Measurements from ENCODE around the gene CENPS. TPM values are rescaled to one million over a fixed set of nuclear protein-coding genes. Genes with fewer than 3 reads are reported as not detected.
"Not testable (repeated sequence)": the region's sequence is repeated elsewhere in the genome, so short reads cannot be mapped to it uniquely, and the experiment has no call there.

The CENPS gene
- total RNA-seq, 1 experiment from 2014 or later, result 13.4 TPM

- in situ Hi-C loops (cut with HindIII; ENCODE audit: low pct_unique_long_range_greater_than_20kb, low sequenced_read_pairs), result no loop called here
- DNase-seq (ENCODE audit: low read depth, low spot score), result no peak
Measured at GRCh38 chr1:10473145-10473765, 43.0 kb downstream of the CENPS start.

- DNase-seq (ENCODE audit: low read depth, low spot score); in situ Hi-C loops (cut with HindIII; ENCODE audit: low pct_unique_long_range_greater_than_20kb, low sequenced_read_pairs): not testable (repeated sequence)
Measured at GRCh38 chr1:10474309-10474612, 44.0 kb downstream of the CENPS start.

DNA sequence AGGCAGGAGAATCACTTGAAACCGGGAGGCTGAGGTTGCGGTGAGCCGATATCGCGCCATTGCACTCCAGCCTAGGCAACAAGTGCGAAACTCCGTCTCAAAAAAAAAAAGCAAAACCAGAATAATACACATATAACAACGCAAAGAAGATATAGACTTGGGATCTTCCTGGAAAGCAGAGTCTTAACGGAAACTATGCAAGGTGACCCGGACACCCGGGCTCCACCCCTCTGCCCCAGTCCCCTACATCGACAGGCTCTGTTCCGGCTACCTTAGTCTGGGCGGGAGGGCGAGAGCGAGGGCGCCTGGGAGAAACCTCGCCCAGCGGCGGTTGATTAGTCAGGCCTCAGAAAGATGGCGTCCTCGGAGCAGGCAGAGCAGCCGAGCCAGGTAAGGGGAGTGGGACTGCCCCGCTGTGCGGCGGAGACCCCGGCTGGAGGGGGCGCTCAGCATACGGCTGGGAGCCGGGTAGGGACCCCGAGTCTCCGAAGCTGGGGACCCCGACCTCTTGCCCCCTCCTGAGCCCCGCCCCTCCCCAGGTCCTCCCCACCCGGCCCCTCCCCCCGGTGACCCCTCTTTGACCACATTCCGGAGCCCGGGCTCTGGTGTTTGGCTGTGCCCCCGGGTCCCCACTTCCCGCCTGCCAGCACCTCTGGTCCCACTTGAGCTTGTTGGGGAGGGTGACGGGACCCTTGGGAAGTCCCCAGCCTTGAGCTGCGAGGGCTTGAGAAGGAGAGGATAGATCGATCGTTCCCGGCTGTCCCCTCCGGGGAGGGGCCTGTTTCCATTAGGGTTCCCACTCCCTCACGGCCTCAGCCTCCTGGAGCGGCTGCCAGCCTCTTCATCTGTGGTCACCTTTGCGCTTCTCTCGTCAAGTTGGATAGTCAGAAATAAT lies 44.6 kb downstream of the CENPS start, which contains the start of gene PEX14:
Gene PEX14, plus strand, starts transcription at position 338 of the 895 bp plus-strand sequence. Its CDS starts 17 bp downstream, at position 355.
- DNase-seq (ENCODE audit: low read depth, low spot score), result peak; percentile 90
- in situ Hi-C loops (cut with HindIII; ENCODE audit: low pct_unique_long_range_greater_than_20kb, low sequenced_read_pairs), result no loop called here

DNA sequence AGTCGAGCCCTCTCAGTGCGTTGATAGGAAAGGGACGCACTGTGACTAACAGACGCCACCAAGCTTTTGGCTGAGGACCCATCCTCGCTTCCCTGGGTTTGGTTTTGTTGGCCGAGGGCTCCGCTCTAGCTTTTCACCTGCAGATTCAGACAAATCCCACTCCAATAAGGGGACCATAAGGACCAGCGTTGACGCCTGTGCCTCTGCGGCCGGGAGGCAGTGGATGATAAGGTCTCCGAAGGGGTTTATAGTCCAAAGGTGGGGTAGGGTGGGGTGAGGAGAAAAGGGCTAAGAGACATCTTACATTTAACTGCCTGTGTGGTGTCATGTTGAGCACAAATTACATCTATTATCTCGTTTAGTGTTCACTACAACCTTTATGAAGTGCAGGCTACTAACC lies 45.3 kb downstream of the CENPS start:
- in situ Hi-C loops (cut with HindIII; ENCODE audit: low pct_unique_long_range_greater_than_20kb, low sequenced_read_pairs), result no loop called here
- DNase-seq (ENCODE audit: low read depth, low spot score), result no peak

- in situ Hi-C loops (cut with HindIII; ENCODE audit: low pct_unique_long_range_greater_than_20kb, low sequenced_read_pairs), result no loop called here
- DNase-seq (ENCODE audit: low read depth, low spot score), result no peak
Measured at GRCh38 chr1:10479296-10479695, 49.1 kb downstream of the CENPS start.

- in situ Hi-C loops (cut with HindIII; ENCODE audit: low pct_unique_long_range_greater_than_20kb, low sequenced_read_pairs), result no loop called here
- no peak for DNase-seq (ENCODE audit: low read depth, low spot score)
Measured at GRCh38 chr1:10480614-10481013, 50.4 kb downstream of the CENPS start.

- in situ Hi-C loops (cut with HindIII; ENCODE audit: low pct_unique_long_range_greater_than_20kb, low sequenced_read_pairs), result no loop called here
- DNase-seq (ENCODE audit: low read depth, low spot score), result no peak
Measured at GRCh38 chr1:10484521-10484920, 54.3 kb downstream of the CENPS start.

GRCh38 chr1:10489291-10490055 lies 59.2 kb downstream of the CENPS start:
- DNase-seq (ENCODE audit: low read depth, low spot score), result no peak
- in situ Hi-C loops (cut with HindIII; ENCODE audit: low pct_unique_long_range_greater_than_20kb, low sequenced_read_pairs), result no loop called here

DNA sequence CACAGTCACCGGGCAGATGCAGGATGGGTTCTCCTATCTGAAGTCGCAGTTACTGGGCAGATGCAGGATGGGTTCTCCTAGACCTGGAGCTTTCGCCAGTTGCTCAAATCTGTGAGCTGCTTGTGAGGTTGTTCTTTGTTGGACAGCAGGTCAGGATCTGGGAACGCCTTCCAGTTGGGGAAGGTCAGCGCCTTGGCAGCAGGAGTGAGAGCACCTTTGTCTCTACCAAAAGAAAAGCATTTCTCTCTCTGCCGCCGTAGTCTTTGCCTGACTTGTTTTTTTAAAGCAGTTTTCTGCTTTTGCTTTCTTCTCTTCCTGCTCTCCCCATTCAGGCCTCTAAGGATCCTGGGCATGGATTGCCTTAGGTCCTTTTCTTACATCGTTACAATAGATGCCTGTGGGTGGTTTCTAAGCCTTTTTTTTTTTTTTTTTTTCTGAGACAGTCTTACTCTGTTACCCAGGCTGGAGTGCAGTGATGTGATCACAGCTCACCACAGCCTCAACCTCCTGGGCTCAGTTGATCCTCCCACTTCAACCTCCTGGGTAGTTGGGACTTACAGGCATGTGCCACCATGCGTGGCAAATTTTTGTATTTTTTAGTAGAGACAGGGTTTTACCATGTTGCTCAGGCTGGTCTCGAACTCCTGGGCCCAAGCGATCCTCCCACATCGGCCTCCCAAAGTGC lies 60.2 kb downstream of the CENPS start:
- DNase-seq (ENCODE audit: low read depth, low spot score), result no peak
- in situ Hi-C loops (cut with HindIII; ENCODE audit: low pct_unique_long_range_greater_than_20kb, low sequenced_read_pairs), result no loop called here

Other genes starting within 250 kb of the CENPS start
- gene KIF1B, start 219.9 kb upstream of the CENPS start, total RNA-seq (2014; rRNA removed; shearing (Covaris generic)), result 18.7 and 20.1 TPM in 2 replicates
- gene PGD, start 31.4 kb upstream of the CENPS start, total RNA-seq (2014; rRNA removed; shearing (Covaris generic)), result 30.2 and 36.1 TPM in 2 replicates
- gene CORT, start 19.6 kb downstream of the CENPS start, total RNA-seq (2014; rRNA removed; shearing (Covaris generic)), result not detected in 2 replicates
- 43.1 and 43.9 TPM in 2 replicates for gene DFFA, start 42.1 kb downstream of the CENPS start, total RNA-seq (2014; rRNA removed; shearing (Covaris generic))
- gene PEX14, start 44.5 kb downstream of the CENPS start, total RNA-seq (2014; rRNA removed; shearing (Covaris generic)), result 9.7 and 14.4 TPM in 2 replicates

All from SK-MEL-5 (cell line).